Mucosa of rectum (tissue), 2 donors: ENCODE data around the gene XYLT1.
A peak's percentile ranks its signal among the peaks of the same experiment; 100 is the strongest.

Source experiments
- H3K27ac ChIP-seq, 2 donors: one replicate each; pipeline ENCODE4 v1.7.0; 2013; ENCODE audit warnings: inconsistent platforms in 2 of 2, low read depth in 2 of 2, low read length in 2 of 2
- H3K27me3 ChIP-seq, 2 donors: one replicate each; pipeline ENCODE4 v1.7.0; 2013; ENCODE audit warnings: low read length in 2 of 2; ENCODE audit not compliant: control insufficient read depth in 2 of 2, insufficient read depth in 2 of 2
- H3K36me3 ChIP-seq, 2 donors: one replicate each; pipeline ENCODE4 v1.7.0; 2013; ENCODE audit warnings: low read length in 2 of 2; ENCODE audit not compliant: control insufficient read depth in 2 of 2, insufficient read depth in 2 of 2
- H3K4me1 ChIP-seq, 2 donors: one replicate each; pipeline ENCODE4 v1.7.0; 2013; ENCODE audit warnings: low read length in 2 of 2, mild to moderate bottlenecking in 1 of 2; ENCODE audit not compliant: control insufficient read depth in 2 of 2, insufficient read depth in 2 of 2
- H3K4me3 ChIP-seq, 2 donors: one replicate each; pipeline ENCODE4 v1.7.0; 2013; ENCODE audit warnings: low read length in 2 of 2
- H3K9ac ChIP-seq, 2 donors: one replicate each; pipeline ENCODE4 v1.7.0; 2013; ENCODE audit warnings: low read length in 2 of 2, low read depth in 1 of 2, mild to moderate bottlenecking in 1 of 2
- H3K9me3 ChIP-seq, 2 donors: one replicate each; pipeline ENCODE4 v1.7.0; 2013; ENCODE audit warnings: low read length in 2 of 2; ENCODE audit not compliant: control insufficient read depth in 2 of 2
- donor health status: healthy.
- donor health status: Normal muscosa, but diverticular disease.

The XYLT1 gene

GRCh38 chr16:17271687-17272086 lies 199.1 kb downstream of the XYLT1 start:
- H3K36me3 ChIP-seq: no peaks in the 10 kb centered on the region
- H3K9ac ChIP-seq: peak overlapping the region; percentile 47 to 64
- H3K9me3 ChIP-seq: no peaks in the 10 kb centered on the region
- no peaks in the 10 kb centered on the region for H3K27me3 ChIP-seq
- peaks cover 48 to 53% of the 10 kb centered on the region in 2 donors for H3K4me1 ChIP-seq
- H3K4me3 ChIP-seq: no peak overlapping the region
- peak overlapping the region; percentile 77 to 86 for H3K27ac ChIP-seq

- Histone ChIP-seq H3K9ac (peak overlapping the region; percentile 15 to 64), H3K4me3 (peak overlapping the region; percentile 38 to 54), H3K36me3 (no peaks in the 10 kb centered on the region), H3K27ac (peak overlapping the region; percentile 77 to 86), H3K4me1 (peaks cover 44 to 47% of the 10 kb centered on the region in 2 donors), H3K9me3 (no peaks in the 10 kb centered on the region), H3K27me3 (no peaks in the 10 kb centered on the region)
Measured at GRCh38 chr16:17270683-17271109, 200.1 kb downstream of the XYLT1 start.

- H3K27ac ChIP-seq: peak overlapping the region; percentile 77 to 86
- peak overlapping the region; percentile 42 to 68 for H3K9ac ChIP-seq
- H3K4me1 ChIP-seq: peaks cover 40 to 44% of the 10 kb centered on the region in 2 donors
- peak overlapping the region; percentile 38 to 54 for H3K4me3 ChIP-seq
- H3K36me3 ChIP-seq: no peaks in the 10 kb centered on the region
- no peaks in the 10 kb centered on the region for H3K27me3 ChIP-seq
- H3K9me3 ChIP-seq: no peaks in the 10 kb centered on the region
Measured at GRCh38 chr16:17270111-17270510, 200.6 kb downstream of the XYLT1 start.

GRCh38 chr16:17269439-17269838 lies 201.3 kb downstream of the XYLT1 start:
- H3K4me3 ChIP-seq: no peak overlapping the region
- no peaks in the 10 kb centered on the region for H3K9me3 ChIP-seq
- no peaks in the 10 kb centered on the region for H3K36me3 ChIP-seq
- no peaks in the 10 kb centered on the region for H3K27me3 ChIP-seq
- no peak overlapping the region for H3K9ac ChIP-seq
- peaks cover 38% of the 10 kb centered on the region in 2 donors for H3K4me1 ChIP-seq
- H3K27ac ChIP-seq: peak overlapping the region in 1 of 2 donors; percentile 53

- Histone ChIP-seq H3K27ac (peak overlapping the region; percentile 74 to 79), H3K36me3 (no peaks in the 10 kb centered on the region), H3K4me3 (peak overlapping the region in 1 of 2 donors; percentile 14), H3K27me3 (no peaks in the 10 kb centered on the region), H3K4me1 (peaks cover 28 to 36% of the 10 kb centered on the region in 2 donors), H3K9ac (peak overlapping the region in 1 of 2 donors; percentile 23), H3K9me3 (no peaks in the 10 kb centered on the region)
Measured at GRCh38 chr16:17266608-17267313, 204.0 kb downstream of the XYLT1 start.

- Histone ChIP-seq H3K27me3 (no peaks in the 10 kb centered on the region), H3K36me3 (no peaks in the 10 kb centered on the region)
Measured at GRCh38 chr16:17265154-17265553, 205.6 kb downstream of the XYLT1 start.

GRCh38 chr16:17261197-17261858 lies 209.4 kb downstream of the XYLT1 start:
- H3K27me3 ChIP-seq: no peaks in the 10 kb centered on the region
- no peak overlapping the region for H3K9ac ChIP-seq
- peaks cover 20 to 34% of the 10 kb centered on the region in 2 donors for H3K4me1 ChIP-seq
- H3K9me3 ChIP-seq: no peaks in the 10 kb centered on the region
- H3K36me3 ChIP-seq: no peaks in the 10 kb centered on the region
- H3K27ac ChIP-seq: no peak overlapping the region
- H3K4me3 ChIP-seq: no peak overlapping the region

More at GRCh38 chr16:17265154-17265553, 205.6 kb downstream of the XYLT1 start:
- Histone ChIP-seq H3K27ac (no peak overlapping the region), H3K9ac (no peak overlapping the region), H3K9me3 (no peaks in the 10 kb centered on the region), H3K4me3 (no peak overlapping the region), H3K4me1 (peaks cover 22 to 26% of the 10 kb centered on the region in 2 donors)

GRCh38 chr16:17260276-17260849 lies 210.4 kb downstream of the XYLT1 start:
- no peaks in the 10 kb centered on the region for H3K36me3 ChIP-seq
- H3K9ac ChIP-seq: no peak overlapping the region

GRCh38 chr16:17259751-17260270 lies 210.9 kb downstream of the XYLT1 start:
- Histone ChIP-seq H3K36me3 (no peaks in the 10 kb centered on the region), H3K9ac (no peak overlapping the region), H3K4me3 (peak overlapping the region in 1 of 2 donors; percentile 54), H3K4me1 (peaks cover 20 to 32% of the 10 kb centered on the region in 2 donors), H3K27ac (peak overlapping the region; percentile 59 to 72), H3K27me3 (no peaks in the 10 kb centered on the region), H3K9me3 (no peaks in the 10 kb centered on the region)

More at GRCh38 chr16:17260276-17260849, 210.4 kb downstream of the XYLT1 start:
- Histone ChIP-seq H3K9me3 (no peaks in the 10 kb centered on the region), H3K4me1 (peaks cover 20 to 32% of the 10 kb centered on the region in 2 donors), H3K4me3 (no peak overlapping the region), H3K27me3 (no peaks in the 10 kb centered on the region), H3K27ac (peak overlapping the region; percentile 7 to 59)
